Measurements from ENCODE around the gene ZNF331.

DNA sequence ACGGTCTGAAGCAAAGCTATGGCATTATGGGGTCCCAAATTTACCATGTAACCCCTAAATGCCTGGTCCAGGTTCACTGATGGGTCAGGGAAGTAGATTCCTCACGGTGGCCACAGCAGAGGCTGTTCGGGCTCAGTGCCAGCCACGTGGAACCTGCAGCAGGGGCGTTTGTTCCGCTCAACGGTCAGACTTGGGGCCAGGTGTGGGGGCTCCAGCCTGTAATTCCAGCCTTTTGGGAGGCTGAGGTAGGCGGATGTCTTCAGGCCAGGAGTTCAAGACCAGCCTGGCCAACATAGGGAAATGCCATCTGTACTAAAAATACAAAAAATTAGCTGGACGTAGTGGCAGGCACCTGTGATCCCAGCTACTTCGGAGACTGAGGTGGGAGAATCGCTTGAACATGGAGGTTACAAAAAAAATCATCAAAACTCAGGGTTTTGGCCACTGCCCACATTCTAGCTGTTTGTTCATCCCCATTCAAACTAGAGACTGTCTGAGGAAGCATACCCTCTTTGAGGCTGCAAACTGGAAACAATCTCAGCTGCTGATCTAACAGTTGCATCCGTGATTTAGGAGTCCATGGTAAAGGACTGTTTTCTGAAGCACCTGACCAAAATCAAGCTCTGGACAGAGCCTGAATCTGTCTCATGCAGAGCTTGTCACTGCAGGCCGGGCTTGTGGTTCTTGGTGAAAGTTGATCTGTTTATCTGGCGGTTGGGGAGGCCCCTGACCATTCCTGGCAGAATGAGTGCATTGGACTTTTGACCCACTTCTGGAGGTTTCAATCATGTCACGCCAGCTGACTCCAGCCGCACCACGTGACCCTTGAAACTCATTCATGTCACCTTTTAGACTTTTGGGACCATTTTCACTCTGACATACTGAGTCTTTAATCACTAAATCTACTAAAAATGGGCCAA lies 30.2 kb upstream of the ZNF331 start:
- TF ChIP-seq, protein P1, sequence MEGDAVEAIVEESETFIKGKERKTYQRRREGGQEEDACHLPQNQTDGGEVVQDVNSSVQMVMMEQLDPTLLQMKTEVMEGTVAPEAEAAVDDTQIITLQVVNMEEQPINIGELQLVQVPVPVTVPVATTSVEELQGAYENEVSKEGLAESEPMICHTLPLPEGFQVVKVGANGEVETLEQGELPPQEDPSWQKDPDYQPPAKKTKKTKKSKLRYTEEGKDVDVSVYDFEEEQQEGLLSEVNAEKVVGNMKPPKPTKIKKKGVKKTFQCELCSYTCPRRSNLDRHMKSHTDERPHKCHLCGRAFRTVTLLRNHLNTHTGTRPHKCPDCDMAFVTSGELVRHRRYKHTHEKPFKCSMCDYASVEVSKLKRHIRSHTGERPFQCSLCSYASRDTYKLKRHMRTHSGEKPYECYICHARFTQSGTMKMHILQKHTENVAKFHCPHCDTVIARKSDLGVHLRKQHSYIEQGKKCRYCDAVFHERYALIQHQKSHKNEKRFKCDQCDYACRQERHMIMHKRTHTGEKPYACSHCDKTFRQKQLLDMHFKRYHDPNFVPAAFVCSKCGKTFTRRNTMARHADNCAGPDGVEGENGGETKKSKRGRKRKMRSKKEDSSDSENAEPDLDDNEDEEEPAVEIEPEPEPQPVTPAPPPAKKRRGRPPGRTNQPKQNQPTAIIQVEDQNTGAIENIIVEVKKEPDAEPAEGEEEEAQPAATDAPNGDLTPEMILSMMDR (conservative IDR thresholded peaks at IDR 0.05; ENCODE audit: low read depth, low read length), result no peak
- TF ChIP-seq EZH2 (IDR thresholded peaks at IDR 0.05; ENCODE audit: borderline replicate concordance, low read depth, low read length, poor library complexity, severe bottlenecking), result no peak
